ENCODE measurements around the gene EPHB3.

EPHB3 gene

DNA sequence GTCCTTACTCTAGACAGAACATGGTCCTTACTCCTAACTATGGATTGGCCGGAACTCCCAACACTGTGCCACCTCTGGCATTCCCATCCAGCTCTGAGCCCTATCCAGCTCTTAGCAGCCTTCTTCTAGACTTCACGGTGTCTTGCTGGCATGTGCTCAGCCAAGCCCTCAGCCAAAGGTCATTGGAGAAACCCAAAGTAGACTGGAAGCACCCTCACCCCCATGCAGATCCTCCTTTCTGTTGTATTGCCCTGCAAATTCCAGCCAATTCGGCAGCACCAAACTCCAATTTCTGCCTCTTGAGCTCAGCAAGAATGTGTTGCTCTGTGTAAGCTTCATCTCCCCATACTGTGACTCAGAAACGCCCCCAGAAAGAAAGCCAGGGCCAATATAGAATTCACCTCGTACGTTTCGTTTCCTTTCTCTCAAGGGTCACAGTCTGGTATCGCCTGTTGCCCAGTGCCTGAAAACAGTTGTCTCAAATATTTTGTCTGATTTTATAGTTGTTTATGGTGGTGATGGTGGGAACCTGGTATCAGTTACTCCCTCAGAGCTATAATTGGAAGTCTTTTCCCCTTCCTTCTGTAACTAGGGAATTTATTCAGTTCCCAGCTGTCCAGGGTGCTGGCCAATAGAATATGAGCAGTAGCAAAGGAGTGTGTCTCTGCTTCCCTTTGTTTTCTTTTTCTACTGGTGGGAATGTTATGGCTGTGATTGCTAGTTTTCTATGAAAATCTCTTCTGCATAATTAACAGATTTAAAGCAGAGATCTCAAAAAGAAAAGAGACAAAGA is 28.4 kb upstream of the EPHB3 start:
- no peak overlapping the region for H3K9ac ChIP-seq (ENCODE audit: low read depth in 1 of 2, low read length in 2 of 2)
- H3K4me1 ChIP-seq (ENCODE audit: control insufficient read depth in 1 of 2, insufficient read depth in 2 of 2, low read length in 2 of 2) = no peaks in the 10 kb centered on the region
- H3K4me3 ChIP-seq (ENCODE audit: low read depth in 1 of 2, low read length in 2 of 2) = no peak overlapping the region
- peaks cover 4 to 5% of the 10 kb centered on the region in 2 donors for H3K27me3 ChIP-seq (ENCODE audit: control insufficient read depth in 1 of 2, insufficient read depth in 2 of 2, low read length in 2 of 2)
- H3K27ac ChIP-seq (ENCODE audit: low read depth, low read length) = no peak overlapping the region
- H3K36me3 ChIP-seq (ENCODE audit: control insufficient read depth in 1 of 2, insufficient read depth in 2 of 2, low read length in 2 of 2) = no peaks in the 10 kb centered on the region
- H3K9me3 ChIP-seq (ENCODE audit: control insufficient read depth in 1 of 2, low read length in 2 of 2) = no peaks in the 10 kb centered on the region

DNA sequence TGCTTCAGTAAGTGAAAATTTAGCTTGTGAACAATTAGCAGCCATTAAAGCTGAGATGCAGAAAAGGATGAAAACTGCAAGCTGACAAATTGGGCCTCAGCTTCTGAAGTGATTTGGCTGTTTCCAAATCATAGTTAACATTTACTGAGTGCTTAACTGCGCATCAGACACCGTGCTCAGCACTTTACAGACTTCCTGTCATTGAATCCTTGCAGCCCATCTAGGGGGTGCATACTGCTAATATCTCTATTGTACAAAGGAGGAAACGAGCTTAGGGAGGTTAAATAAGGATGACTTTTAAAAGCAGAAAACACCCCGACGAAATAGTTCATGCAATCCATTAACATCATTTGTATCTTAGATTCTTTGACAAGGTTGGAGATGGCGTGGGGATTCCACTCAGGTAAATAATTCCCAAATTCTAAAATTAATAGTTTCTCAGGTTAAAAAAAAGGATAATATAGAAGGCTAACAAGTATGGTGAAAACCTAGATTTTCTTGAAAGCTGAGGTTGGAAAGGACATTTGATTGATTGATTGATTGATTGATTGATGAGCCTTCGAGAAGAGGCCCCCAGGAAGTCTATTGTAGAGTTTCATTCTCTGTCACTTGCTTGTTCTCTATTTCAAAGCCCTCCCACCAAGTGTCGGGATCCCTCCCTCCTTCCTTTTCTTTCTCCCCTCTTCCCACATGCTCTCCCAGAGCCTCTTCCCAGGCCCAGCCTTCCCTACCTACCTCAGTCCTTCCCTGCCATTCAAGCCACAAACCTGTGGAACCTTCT is 23.5 kb upstream of the EPHB3 start:
- no peaks in the 10 kb centered on the region for H3K9me3 ChIP-seq (ENCODE audit: control insufficient read depth in 1 of 2, low read length in 2 of 2)
- no peak overlapping the region for H3K9ac ChIP-seq (ENCODE audit: low read depth in 1 of 2, low read length in 2 of 2)
- H3K27ac ChIP-seq (ENCODE audit: low read depth, low read length) = no peak overlapping the region
- H3K27me3 ChIP-seq (ENCODE audit: control insufficient read depth in 1 of 2, insufficient read depth in 2 of 2, low read length in 2 of 2) = peaks cover 0 to 10% of the 10 kb centered on the region in 2 donors
- H3K4me1 ChIP-seq (ENCODE audit: control insufficient read depth in 1 of 2, insufficient read depth in 2 of 2, low read length in 2 of 2) = no peaks in the 10 kb centered on the region
- no peak overlapping the region for H3K4me3 ChIP-seq (ENCODE audit: low read depth in 1 of 2, low read length in 2 of 2)
- H3K36me3 ChIP-seq (ENCODE audit: control insufficient read depth in 1 of 2, insufficient read depth in 2 of 2, low read length in 2 of 2) = no peaks in the 10 kb centered on the region

DNA sequence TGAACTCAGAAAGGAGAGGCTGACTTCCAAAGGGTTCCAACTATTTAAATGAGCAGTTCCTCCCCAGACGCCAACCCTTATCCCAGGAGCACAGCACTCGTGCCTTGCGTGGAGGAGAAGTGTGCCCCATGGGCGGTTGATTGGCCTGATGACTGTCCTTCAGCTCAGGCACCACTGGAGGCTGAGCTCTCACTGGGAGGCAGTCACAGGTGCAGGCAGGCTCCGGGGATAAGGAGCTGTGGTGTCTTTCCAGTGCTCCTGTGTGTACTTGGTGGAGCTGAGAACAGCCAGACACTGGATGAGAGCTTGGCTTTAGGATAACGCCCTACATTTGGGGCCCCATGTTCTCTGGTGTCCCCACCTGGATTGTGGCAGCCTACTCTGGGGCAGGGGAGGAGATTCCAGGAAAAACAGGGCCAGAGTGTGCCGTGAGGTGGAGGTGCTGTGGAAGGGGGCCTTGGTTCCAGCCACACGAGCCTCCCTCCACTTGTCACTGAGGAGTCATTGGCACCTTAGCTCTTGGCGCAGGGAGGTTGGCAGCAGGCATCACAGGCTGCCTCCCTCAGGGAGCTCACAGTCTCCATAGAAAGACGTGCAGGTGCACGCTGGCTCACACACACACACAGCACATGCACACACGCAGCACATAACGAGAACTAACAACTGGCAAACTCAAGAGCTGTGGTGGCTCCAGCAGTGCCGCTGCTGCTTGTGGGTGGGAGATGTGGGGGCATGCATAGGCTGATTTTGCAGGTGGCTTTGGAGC is 22.7 kb upstream of the EPHB3 start:
- Histone ChIP-seq H3K9me3 (ENCODE audit: control insufficient read depth in 1 of 2, low read length in 2 of 2) (no peaks in the 10 kb centered on the region), H3K36me3 (ENCODE audit: control insufficient read depth in 1 of 2, insufficient read depth in 2 of 2, low read length in 2 of 2) (no peaks in the 10 kb centered on the region), H3K4me3 (ENCODE audit: low read depth in 1 of 2, low read length in 2 of 2) (no peak overlapping the region), H3K4me1 (ENCODE audit: control insufficient read depth in 1 of 2, insufficient read depth in 2 of 2, low read length in 2 of 2) (peaks cover 0 to 3% of the 10 kb centered on the region in 2 donors), H3K27me3 (ENCODE audit: control insufficient read depth in 1 of 2, insufficient read depth in 2 of 2, low read length in 2 of 2) (peaks cover 0 to 17% of the 10 kb centered on the region in 2 donors), H3K27ac (ENCODE audit: low read depth, low read length) (no peak overlapping the region), H3K9ac (ENCODE audit: low read depth in 1 of 2, low read length in 2 of 2) (no peak overlapping the region)

DNA sequence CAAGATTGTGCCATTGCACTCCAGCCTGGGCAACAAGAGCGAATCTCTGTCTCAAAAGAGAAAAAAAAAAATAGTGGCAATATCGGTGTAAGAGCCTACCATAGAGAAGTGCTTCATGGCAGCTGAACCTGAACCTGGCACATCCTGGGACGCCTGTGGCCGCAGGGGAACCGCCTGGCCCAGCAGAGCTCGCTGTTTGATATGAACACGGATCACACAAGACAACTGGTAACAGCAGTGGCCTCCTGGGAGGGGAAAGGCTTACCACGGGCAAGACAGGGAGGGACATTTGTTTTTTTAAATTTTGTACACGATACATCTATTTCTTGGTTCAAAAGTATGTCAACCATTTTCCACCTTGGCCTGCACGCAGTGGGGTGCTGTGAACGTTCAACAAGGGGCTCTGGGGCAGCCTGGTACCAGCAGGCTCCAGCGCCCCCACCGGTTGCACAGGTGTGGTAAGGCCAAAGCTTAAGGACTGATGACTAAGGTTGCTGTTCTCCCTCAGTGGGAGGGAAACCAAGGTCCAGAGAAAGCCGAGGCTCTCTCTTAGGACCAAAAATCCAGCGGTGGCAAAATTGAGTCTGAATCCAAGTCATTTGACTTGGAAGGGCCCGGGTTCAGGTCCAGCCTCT is 21.7 kb upstream of the EPHB3 start:
- H3K36me3 ChIP-seq (ENCODE audit: control insufficient read depth in 1 of 2, insufficient read depth in 2 of 2, low read length in 2 of 2) = no peaks in the 10 kb centered on the region
- peaks cover 0 to 17% of the 10 kb centered on the region in 2 donors for H3K27me3 ChIP-seq (ENCODE audit: control insufficient read depth in 1 of 2, insufficient read depth in 2 of 2, low read length in 2 of 2)

DNA sequence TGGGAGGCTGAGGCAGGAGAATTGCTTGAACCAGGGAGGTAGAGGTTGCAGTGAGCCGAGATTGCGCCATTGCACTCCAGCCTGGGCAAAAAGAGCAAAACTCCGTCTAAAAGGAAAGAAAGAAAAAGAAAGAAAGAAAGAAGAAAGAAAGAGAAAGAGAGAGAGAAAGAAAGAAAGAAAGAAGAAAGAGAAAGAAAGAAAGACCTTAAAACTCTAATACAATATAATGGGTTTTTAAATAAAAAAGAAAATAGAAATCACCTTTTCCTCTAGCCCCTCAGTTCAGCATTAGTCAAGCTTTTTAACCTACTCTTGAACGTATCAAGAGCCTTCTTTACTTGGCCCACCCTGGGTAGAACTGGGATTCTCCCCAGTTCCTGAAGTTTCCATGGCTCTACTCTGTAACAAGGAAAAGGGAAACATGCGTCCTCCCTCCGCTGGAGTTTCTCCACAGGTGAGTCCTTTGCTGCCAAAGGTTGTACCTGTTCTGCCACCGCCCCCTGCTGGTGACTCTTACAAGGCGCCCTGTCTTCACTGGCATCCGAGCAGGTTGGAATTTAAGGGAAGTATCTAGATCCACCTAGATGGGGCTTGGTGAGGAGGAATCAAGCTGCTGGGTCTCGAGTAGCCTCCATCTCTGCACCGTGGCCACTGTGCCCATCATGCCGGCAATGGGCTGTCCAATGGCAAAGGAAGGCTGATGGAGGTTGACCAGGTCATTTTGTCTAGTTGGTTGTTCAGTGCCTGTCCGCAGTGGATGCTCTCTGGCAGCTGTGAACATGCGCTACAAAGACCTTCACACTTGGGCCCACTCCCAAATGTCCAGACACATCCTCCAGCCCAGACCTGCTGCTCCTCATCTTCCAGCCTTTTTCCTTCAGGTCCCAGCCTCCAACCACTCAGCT is 20.6 kb upstream of the EPHB3 start:
- H3K4me1 ChIP-seq (ENCODE audit: control insufficient read depth in 1 of 2, insufficient read depth in 2 of 2, low read length in 2 of 2) = peaks cover 4 to 5% of the 10 kb centered on the region in 2 donors
- no peak overlapping the region for H3K9ac ChIP-seq (ENCODE audit: low read depth in 1 of 2, low read length in 2 of 2)
- H3K36me3 ChIP-seq (ENCODE audit: control insufficient read depth in 1 of 2, insufficient read depth in 2 of 2, low read length in 2 of 2) = no peaks in the 10 kb centered on the region
- no peaks in the 10 kb centered on the region for H3K9me3 ChIP-seq (ENCODE audit: control insufficient read depth in 1 of 2, low read length in 2 of 2)
- peaks cover 0 to 17% of the 10 kb centered on the region in 2 donors for H3K27me3 ChIP-seq (ENCODE audit: control insufficient read depth in 1 of 2, insufficient read depth in 2 of 2, low read length in 2 of 2)
- no peak overlapping the region for H3K27ac ChIP-seq (ENCODE audit: low read depth, low read length)
- H3K4me3 ChIP-seq (ENCODE audit: low read depth in 1 of 2, low read length in 2 of 2) = no peak overlapping the region

More for the DNA sequence above, 21.7 kb upstream of the EPHB3 start:
- Histone ChIP-seq H3K4me1 (ENCODE audit: control insufficient read depth in 1 of 2, insufficient read depth in 2 of 2, low read length in 2 of 2) (peaks cover 0 to 4% of the 10 kb centered on the region in 2 donors), H3K27ac (ENCODE audit: low read depth, low read length) (no peak overlapping the region), H3K4me3 (ENCODE audit: low read depth in 1 of 2, low read length in 2 of 2) (no peak overlapping the region), H3K9ac (ENCODE audit: low read depth in 1 of 2, low read length in 2 of 2) (no peak overlapping the region), H3K9me3 (ENCODE audit: control insufficient read depth in 1 of 2, low read length in 2 of 2) (no peaks in the 10 kb centered on the region)

DNA sequence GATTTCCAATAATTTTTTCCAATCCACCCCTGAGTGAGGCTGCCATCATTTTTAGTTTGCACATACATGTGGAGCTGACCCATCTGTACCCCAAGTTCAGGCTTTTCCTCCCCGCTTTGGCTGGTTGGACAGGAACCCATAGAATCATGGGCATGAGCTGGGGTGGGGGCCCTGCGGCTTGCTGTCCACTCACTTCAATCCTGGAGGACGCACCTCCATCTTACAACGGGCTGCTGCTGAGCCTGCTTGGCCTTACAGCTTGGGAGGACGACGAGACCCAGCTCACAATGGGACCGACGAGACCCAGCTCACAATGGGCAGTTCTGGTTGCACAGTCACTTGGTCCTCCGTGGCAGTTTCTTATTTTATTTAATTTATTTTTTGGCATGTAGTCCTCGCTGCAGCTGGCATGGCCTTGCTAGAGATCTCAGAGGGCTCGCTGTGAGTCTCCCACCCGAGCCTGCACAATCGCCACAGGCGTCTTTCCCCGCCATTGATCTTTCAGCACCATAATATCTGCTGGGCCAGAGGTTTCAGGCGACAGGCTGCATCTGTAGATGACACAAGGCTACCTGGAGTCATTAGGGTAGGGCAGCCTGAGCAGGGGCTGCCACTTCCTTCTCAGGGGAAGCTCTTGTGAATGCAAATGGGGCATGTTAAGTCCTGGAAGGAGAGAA is 19.6 kb upstream of the EPHB3 start:
- H3K4me3 ChIP-seq (ENCODE audit: low read depth in 1 of 2, low read length in 2 of 2) = no peak overlapping the region
- H3K9ac ChIP-seq (ENCODE audit: low read depth in 1 of 2, low read length in 2 of 2) = no peak overlapping the region
- peaks cover 5 to 7% of the 10 kb centered on the region in 2 donors for H3K4me1 ChIP-seq (ENCODE audit: control insufficient read depth in 1 of 2, insufficient read depth in 2 of 2, low read length in 2 of 2)
- H3K27me3 ChIP-seq (ENCODE audit: control insufficient read depth in 1 of 2, insufficient read depth in 2 of 2, low read length in 2 of 2) = peaks cover 0 to 17% of the 10 kb centered on the region in 2 donors
- H3K36me3 ChIP-seq (ENCODE audit: control insufficient read depth in 1 of 2, insufficient read depth in 2 of 2, low read length in 2 of 2) = no peaks in the 10 kb centered on the region
- H3K27ac ChIP-seq (ENCODE audit: low read depth, low read length) = no peak overlapping the region
- no peaks in the 10 kb centered on the region for H3K9me3 ChIP-seq (ENCODE audit: control insufficient read depth in 1 of 2, low read length in 2 of 2)

DNA sequence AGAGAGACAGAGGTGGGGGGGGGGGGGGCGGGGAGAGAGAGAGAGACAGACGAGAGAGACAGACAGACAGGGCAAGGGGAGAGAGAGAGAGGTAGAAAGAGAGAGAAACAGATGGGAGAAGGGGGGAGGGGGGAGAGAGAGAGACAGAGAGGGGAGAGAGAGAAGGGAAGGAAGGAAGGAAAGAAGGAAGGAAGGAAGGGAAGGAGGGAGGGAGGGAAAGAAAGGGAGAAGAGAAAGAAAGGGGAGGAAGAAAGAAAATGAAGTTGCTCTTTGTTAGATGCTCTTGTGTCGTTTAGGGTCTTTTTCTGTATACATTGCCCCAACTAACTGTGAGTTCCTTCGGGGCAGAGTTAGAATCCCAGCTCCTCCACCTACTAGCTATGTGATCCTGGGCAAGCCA is 19.0 kb upstream of the EPHB3 start:
- peaks cover 5 to 11% of the 10 kb centered on the region in 2 donors for H3K4me1 ChIP-seq (ENCODE audit: control insufficient read depth in 1 of 2, insufficient read depth in 2 of 2, low read length in 2 of 2)
- no peak overlapping the region for H3K27ac ChIP-seq (ENCODE audit: low read depth, low read length)
- H3K4me3 ChIP-seq (ENCODE audit: low read depth in 1 of 2, low read length in 2 of 2) = no peak overlapping the region
- no peak overlapping the region for H3K9ac ChIP-seq (ENCODE audit: low read depth in 1 of 2, low read length in 2 of 2)
- no peaks in the 10 kb centered on the region for H3K36me3 ChIP-seq (ENCODE audit: control insufficient read depth in 1 of 2, insufficient read depth in 2 of 2, low read length in 2 of 2)
- no peaks in the 10 kb centered on the region for H3K9me3 ChIP-seq (ENCODE audit: control insufficient read depth in 1 of 2, low read length in 2 of 2)
- H3K27me3 ChIP-seq (ENCODE audit: control insufficient read depth in 1 of 2, insufficient read depth in 2 of 2, low read length in 2 of 2) = peaks cover 0 to 17% of the 10 kb centered on the region in 2 donors

DNA sequence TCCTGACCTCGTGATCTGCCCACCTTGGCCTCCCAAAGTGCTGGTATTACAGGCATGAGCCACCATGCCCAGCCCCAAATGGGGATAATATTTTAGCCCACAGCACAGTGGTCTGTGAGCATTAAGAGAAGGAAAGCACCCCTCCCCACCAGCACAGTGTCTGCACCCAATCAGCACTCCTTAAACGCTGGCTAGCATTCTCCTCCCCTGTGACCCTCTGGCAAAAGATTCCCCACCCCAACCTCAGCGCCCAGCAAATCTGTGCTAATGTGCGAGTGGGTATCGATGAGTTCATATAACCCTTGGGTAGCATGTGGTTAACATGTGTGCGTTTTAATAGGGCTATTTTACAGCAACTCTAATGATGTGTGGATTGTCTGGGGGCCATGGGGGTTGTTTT is 18.3 kb upstream of the EPHB3 start:
- Histone ChIP-seq H3K4me3 (ENCODE audit: low read depth in 1 of 2, low read length in 2 of 2) (no peak overlapping the region), H3K4me1 (ENCODE audit: control insufficient read depth in 1 of 2, insufficient read depth in 2 of 2, low read length in 2 of 2) (peaks cover 5 to 11% of the 10 kb centered on the region in 2 donors), H3K27me3 (ENCODE audit: control insufficient read depth in 1 of 2, insufficient read depth in 2 of 2, low read length in 2 of 2) (peaks cover 0 to 17% of the 10 kb centered on the region in 2 donors), H3K27ac (ENCODE audit: low read depth, low read length) (no peak overlapping the region), H3K9ac (ENCODE audit: low read depth in 1 of 2, low read length in 2 of 2) (peak overlapping the region in 1 of 2 donors; percentile 18), H3K36me3 (ENCODE audit: control insufficient read depth in 1 of 2, insufficient read depth in 2 of 2, low read length in 2 of 2) (no peaks in the 10 kb centered on the region), H3K9me3 (ENCODE audit: control insufficient read depth in 1 of 2, low read length in 2 of 2) (no peaks in the 10 kb centered on the region)
